Left lobe of liver (tissue), 2 donors: ENCODE data around the gene USP24. TPM values are rescaled to one million over a fixed set of nuclear protein-coding genes. Genes with fewer than 3 reads are reported as not detected.

Experiments
- ATAC-seq: fragments of 200-7000 bp; cut with Tn5 transposase; one replicate; pipeline ENCODE4 v1.9.1; 2020; ENCODE audit warnings: mild to moderate bottlenecking, moderate library complexity
- DNase-seq: peaks from one replicate; pipeline ENCODE4 v3.0.0-alpha.2; 2020; ENCODE audit warnings: low spot score
- total RNA-seq: library from RNA; stranded (reverse); gene quantifications from one replicate; pipeline ENCODE4 v1.2.1, GENCODE V29; 2021
- donor health status: DM: no; HTN: no; CAD: no; lungs with moderate emphysema.
- donor health status: DM: no; HTN: yes; CAD: no.

The USP24 gene
- total RNA-seq, 1 donor from 2014 or later, result 17.7 TPM

DNA sequence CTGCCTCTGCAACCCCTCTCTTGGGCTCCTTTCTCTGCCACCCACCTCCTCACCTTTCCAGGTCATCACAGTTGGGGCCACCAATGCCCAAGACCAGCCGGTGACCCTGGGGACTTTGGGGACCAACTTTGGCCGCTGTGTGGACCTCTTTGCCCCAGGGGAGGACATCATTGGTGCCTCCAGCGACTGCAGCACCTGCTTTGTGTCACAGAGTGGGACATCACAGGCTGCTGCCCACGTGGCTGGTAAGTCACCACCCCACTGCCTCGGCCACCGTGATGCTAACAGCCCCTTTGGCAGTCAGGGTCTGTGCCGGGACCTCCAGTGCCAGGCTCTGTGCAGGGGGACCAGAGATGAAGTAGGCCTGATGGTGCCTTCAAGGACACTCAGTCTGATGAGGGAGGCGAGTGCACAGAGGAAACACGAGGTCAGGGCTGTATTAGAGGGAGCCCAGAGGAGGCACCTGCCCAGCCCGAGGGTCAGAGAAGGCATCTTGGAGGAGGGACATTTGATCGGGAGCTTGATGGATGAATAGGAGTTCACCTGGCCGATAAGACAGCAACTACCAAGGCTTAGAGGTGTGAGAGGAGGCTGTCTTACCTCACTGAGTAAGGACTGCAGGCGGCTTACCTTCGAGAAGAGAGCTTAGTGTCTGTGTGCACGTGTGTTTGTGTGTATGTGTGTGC is 157.8 kb downstream of the USP24 start:
- no peak for ATAC-seq

DNA sequence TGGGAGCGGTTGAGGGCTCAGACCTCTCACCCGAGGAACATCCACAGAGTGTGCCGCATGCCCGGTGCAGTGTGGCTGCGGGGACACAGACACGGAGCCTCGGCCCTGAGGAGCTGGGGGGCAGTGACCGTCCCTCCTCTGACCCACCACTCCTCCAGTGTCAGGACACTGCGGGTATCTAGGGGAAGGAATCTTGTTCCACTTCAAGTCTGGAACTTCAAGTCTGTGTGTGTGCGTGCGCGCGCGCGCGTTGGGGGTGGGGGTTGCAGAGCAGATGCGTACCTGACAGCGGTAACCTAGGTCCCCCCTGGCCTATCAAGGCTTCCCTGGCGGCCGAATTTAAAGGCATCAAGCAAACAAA is 158.6 kb downstream of the USP24 start:
- ATAC-seq (no peak), DNase-seq (peak; percentile 43)

More for the DNA sequence above, 157.8 kb downstream of the USP24 start:
- DNase-seq, result peak; percentile 40

DNA sequence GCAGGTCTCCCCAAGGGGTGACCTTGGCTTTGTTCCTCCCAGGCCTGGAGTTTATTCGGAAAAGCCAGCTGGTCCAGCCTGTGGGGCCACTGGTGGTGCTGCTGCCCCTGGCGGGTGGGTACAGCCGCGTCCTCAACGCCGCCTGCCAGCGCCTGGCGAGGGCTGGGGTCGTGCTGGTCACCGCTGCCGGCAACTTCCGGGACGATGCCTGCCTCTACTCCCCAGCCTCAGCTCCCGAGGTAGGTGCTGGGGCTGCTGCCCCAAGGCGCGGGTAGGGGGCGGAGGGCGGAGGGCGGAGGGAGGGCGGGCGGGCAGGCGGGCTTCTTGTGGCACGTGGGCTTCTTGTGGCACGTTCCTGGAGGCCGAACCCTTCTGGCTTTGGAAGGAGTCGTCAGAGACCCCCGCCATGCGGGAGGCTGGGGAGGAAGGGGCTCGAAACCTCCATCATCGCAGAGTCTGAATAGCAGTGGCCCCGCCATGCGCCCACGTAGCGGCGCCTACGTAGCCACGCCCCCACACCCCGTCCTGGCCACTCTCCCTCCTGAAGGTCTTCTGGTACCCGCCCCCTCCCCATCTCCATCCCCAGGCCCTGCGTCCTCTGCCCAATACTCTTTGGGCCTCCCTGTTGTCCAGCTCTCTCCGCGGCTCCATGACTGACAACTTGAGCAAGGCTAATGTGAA is 159.1 kb downstream of the USP24 start:
- ATAC-seq (no peak), DNase-seq (peak; percentile 47)

DNA sequence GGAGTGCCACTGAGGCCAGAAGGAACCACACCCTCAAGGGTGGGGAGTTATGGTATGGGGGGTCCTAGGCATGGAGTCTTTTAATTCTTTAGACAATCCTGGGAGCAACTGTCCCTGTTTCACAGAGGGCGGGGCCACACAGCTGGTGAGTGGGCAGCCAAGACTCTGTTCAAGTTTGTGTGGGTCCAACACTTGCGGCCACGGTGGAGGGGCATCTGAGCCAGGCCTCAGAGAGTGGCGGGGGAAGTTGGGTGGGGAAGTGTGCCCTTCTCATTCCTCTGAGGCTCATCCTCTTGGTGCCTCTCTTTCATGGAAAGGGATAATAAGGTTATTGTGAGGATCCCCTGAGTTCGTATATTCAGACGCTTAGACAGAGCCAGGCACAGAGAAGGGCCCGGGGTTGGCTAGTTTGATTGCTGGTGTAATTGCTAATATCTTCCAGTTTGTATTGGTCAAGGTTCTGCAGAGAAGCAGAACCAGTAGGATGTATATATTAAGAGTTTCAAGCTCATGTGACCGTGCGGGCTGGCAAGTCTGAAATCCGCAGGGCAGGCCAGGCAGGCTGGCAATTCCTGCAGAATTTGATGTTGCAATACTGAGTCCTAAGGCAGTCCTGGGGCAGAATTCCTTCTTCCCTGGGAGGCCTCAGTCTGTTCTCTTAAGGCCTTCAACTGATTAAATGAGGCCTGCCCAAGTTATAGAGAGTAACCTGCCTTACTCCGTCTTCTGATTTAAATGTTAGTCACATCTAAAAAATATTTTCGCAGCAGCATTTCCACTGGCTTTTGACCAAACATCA is 159.9 kb downstream of the USP24 start:
- ATAC-seq (peak; percentile 10), DNase-seq (peak; percentile 69)

DNA sequence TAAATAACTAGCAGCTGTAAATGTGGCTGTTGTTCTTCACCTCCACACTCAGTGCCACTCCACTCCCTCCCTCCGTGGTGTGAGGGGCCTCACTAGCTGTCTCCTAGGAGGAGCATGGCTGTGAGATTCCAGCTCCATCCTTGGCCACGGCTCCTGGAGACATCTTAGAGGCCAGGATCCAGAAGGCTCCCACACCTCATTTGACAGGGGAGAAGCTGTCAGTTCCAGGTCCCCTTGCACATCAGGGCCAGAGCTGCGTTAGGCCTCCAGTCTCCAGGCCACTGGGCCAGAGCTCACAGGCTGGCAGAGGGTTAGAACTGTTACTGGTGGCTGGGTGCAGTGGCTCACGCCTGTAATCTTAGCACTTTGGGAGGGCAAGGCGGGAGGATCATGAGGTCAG is 160.8 kb downstream of the USP24 start:
- no peak for ATAC-seq

DNA sequence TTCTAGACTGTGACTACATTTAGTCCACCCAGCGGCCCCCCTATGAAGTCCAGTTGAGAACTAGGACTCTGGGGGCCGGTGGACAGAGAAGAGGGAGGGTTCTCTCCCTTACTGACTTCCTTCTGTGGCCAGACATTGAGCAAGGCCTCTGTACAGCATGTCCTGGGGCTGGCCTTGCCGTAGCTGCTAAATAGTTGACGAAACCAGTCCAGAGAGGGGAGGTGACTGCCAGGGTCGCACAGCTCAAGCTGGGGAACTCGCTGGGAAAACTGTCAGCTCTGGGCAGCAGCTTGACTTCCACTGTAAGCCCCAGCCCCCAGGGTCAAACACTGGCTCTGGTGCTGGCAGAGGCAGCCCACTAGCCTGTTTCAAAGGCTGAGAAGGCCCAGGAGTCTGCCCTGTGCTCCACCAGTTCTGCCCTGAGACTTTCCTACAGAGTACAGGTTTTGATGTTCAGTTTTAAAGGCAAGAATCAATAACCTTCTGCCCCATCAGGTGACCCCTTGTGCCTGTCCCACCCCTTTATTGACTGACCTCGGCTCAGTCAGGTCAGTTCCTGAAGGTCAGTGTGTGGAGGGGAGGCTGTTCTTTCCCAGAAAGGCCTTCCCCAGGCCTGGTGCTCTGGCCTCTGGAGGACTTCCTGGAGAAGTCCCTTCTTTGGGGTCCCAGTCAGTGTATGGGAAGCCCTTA is 161.8 kb downstream of the USP24 start:
- ATAC-seq (peak; percentile 55), DNase-seq (peak; percentile 89)

More for the DNA sequence above, 160.8 kb downstream of the USP24 start:
- DNase-seq, result peak; percentile 45

- ATAC-seq, result peak; percentile 71
Measured at GRCh38 chr1:55052221-55053142, 162.7 kb downstream of the USP24 start.

GRCh38 chr1:55051621-55052020 is 163.5 kb downstream of the USP24 start:
- DNase-seq (peak; percentile 30), ATAC-seq (no peak)

More at GRCh38 chr1:55052221-55053142, 162.7 kb downstream of the USP24 start:
- DNase-seq, result peak; percentile 99

DNA sequence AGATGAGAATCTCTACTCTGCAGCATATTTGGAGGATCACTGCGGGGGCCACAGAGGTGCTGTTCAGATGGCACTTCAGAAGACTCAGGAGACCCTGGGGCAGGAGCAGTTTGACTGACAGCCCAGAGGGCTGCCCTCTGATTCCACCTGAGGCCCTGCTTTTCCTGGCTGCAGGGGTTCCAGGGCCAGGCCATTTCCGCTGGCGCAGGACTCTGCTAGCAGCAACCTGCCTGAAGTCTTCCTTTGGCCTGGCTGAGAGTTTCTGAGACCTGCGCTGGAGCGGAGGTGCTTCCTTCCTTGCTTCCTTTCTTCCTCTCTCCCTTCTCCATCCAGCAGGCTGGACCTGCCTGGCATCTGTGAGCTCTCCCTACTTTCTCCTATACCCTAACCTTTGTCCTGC is 164.0 kb downstream of the USP24 start:
- no peak for DNase-seq

DNA sequence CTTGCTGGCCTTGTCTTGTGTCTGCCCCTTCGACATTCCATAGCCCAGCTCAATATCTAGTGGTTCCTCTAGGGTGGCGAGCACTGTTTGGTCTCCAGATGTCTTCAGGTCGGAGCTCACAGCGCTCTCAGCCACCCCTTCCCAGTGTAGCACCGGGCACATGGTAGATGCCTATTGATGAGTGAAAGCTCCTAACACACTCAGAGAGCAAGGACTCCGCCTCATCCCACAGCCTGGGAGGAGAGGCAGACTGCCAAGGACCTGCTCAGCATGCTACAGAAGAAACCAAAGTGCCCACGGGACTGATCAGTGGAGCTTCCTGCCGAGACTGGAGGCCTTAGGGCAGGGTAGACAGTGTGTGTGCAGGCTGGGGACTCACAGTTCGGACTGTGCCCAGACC is 164.9 kb downstream of the USP24 start:
- DNase-seq, result no peak
- peak; percentile 0 for ATAC-seq

More for the DNA sequence above, 164.0 kb downstream of the USP24 start:
- no peak for ATAC-seq

DNA sequence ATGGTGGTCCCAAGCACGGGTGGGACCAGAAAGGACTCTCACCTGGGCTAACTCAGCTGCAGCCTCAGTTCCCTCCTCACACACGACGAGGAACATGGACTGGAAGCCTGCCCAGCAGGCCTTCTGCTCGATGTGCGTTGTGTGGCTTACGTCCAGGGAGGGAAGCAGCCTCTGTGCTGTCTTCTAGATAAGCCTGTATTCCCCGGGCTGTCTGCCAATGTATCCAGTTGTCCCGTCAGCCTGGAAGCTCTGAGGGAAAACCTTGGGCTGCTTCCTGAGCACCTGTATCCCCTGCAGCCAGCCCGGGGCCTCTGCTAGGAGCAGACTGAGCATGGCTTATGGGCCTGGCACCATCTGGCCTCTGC is 165.3 kb downstream of the USP24 start:
- DNase-seq (peak; percentile 88), ATAC-seq (peak; percentile 36)

DNA sequence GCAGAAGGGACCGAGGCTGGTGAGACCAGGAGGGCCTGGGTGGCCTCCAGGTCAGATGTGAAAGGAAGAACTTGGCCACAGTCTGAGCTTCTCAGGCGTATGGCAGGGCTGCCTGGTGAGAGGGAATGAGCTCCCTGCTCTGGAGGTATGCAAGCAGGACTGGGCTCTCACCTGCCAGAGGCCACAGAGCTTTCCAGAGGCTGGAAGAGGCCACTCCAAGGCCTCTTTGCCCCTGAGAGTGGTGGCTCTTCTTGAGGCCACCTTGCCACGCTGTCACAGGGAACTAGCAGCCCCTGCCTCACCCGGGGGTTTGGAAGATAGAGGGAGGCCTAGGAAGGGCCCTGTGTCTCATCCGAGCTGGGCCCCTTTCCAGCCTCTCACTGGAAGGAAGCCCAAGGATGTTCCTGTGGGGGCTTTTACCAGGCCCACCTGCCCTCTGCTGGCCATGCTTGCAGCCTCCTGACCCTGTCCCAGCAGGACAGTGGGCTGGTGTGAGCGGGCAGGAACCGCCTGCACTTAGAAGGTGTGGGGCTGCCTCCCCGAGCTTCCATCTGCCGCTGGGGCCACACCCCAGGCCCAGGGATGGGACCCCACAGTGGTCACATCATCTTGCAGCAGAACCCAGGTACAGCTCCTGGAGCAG is 165.8 kb downstream of the USP24 start:
- no peak for DNase-seq
- no peak for ATAC-seq

DNA sequence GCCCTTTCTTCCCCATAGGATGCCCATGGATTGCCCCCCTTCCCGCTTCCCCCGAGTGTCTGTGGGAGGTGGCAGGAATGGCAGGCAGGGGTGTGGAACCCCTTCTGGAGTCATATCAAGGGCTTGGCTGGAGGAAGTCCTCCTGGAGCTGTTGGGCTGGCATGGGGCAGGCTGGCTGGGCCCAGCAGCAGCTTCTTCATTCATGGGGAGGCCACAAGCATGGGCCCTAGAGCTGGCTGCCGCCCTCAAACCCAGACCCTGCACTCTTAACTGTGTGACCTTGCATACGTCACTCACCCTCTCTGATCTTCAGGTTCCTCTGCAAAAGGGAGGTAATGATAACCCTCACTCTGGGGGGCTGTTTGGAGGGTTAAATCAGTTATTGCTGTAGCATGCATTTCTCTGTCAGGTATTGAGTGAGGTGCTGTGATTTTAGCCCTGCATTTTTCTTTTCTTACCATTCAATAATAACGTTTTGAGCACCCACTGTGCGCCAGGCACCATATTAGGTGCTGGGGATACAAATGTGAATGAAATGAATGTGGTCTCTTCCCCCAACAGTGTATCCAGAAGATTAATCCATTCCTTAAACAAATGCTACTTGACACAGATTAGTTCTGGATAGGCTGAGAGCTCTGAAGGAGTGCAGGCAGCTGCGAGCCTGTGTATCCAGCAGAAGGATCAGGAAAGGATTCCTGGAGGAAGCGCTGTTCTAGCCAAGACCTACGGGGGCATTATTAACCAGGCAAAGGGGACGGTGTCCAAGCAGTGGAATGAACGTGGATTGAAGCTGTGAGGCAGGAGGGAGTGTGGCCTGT is 166.5 kb downstream of the USP24 start:
- DNase-seq (no peak), ATAC-seq (no peak)

DNA sequence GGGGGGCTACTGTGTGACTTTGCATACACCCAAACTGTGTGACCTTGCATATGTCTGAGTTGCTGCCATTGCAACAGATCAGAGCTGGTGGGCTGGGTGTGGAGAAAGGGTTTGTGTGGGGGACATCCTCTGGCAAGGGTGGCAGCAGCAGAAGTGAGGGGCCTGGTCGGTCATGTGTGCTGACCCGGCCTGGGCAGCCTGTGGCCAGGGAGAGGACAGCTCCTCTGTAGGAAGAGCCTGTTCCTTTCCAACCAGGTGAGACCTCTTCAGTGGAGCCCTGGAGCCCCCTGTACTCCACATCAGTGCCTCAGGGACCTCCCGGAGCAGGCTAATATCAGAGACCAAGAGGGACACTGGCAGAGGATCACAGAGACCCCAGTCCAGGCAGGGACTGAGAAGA is 167.6 kb downstream of the USP24 start:
- ATAC-seq (no peak), DNase-seq (no peak)

- ATAC-seq (no peak), DNase-seq (no peak)
Measured at GRCh38 chr1:55046871-55047270, 168.3 kb downstream of the USP24 start.

GRCh38 chr1:55045430-55045829 is 169.7 kb downstream of the USP24 start:
- DNase-seq, result no peak
- no peak for ATAC-seq

- ATAC-seq (peak; percentile 4), DNase-seq (no peak)
Measured at GRCh38 chr1:55044617-55045397, 170.4 kb downstream of the USP24 start.

DNA sequence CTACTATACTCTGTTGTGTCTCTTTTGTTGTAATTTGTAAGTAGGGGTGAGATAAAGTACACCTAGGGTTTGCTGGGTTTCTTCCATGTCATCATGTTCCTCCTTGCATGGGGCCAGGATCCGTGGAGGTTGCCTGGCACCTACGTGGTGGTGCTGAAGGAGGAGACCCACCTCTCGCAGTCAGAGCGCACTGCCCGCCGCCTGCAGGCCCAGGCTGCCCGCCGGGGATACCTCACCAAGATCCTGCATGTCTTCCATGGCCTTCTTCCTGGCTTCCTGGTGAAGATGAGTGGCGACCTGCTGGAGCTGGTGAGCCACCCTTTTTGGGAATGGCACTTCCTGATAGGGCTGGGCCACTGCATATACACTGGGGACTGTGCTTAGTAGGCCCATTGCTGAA is 171.4 kb downstream of the USP24 start:
- ATAC-seq (no peak), DNase-seq (no peak)
